CD14-positive monocyte (primary cell): Measurements from ENCODE around the gene ABCA4. TPM values are rescaled to one million over a fixed set of nuclear protein-coding genes. Genes with fewer than 3 reads are reported as not detected.

Source experiments
- DNase-seq, 3 donors: peaks; one replicate each; pipeline ENCODE4 v3.0.0-alpha.2; 2011 to 2022
- H2AFZ ChIP-seq: 2 replicates; pipeline ENCODE4 v1.6.0; 2012; ENCODE audit warnings: mild to moderate bottlenecking, low read depth, low read length, inconsistent platforms; ENCODE audit not compliant: insufficient read depth, poor library complexity, severe bottlenecking
- H3K27ac ChIP-seq, 2 donors: 1 replicate in 1 of 2; 2 replicates in 1 of 2; pipeline ENCODE4 v1.5.1; 2012 to 2013; ENCODE audit warnings: low read length in 2 of 2, control low read depth in 1 of 2, inconsistent platforms in 1 of 2, low read depth in 1 of 2, mild to moderate bottlenecking in 1 of 2
- H3K27me3 ChIP-seq, 2 donors: one replicate each; pipeline versions ENCODE4 v1.6.0 to v1.6.1; 2011 to 2013; ENCODE audit warnings: low read length in 2 of 2; ENCODE audit not compliant: control insufficient read depth in 2 of 2, insufficient read depth in 2 of 2
- H3K36me3 ChIP-seq, 2 donors: replicated peaks in 1 of 2; 1 replicate in 1 of 2; 2 replicates in 1 of 2; pipeline versions ENCODE4 v1.5.1 to v1.6.1; 2012 to 2013; ENCODE audit warnings: low read length in 2 of 2, control low read depth in 1 of 2, inconsistent platforms in 1 of 2, mild to moderate bottlenecking in 1 of 2; ENCODE audit not compliant: insufficient read depth in 2 of 2, control insufficient read depth in 1 of 2
- H3K4me1 ChIP-seq, 2 donors: 1 replicate in 1 of 2; 2 replicates in 1 of 2; pipeline versions ENCODE4 v1.5.1 to v1.6.1; 2012 to 2013; ENCODE audit warnings: low read length in 2 of 2, control low read depth in 1 of 2, inconsistent platforms in 1 of 2, mild to moderate bottlenecking in 1 of 2, moderate library complexity in 1 of 2; ENCODE audit not compliant: insufficient read depth in 2 of 2, control insufficient read depth in 1 of 2
- H3K4me2 ChIP-seq: replicated peaks from 2 replicates; pipeline ENCODE3; 2012; ENCODE audit warnings: low read length, moderate library complexity, mild to moderate bottlenecking; ENCODE audit not compliant: poor library complexity, severe bottlenecking; ENCODE audit errors: extremely low read depth
- H3K4me3 ChIP-seq, 3 experiments: fragments of 200-600 bp in 1 of 3; sonication (generic) in 1 of 3; replicated peaks in 1 of 3; 1 replicate in 2 of 3; 2 replicates in 1 of 3; pipeline ENCODE4 v1.5.1; 2011 to 2013; ENCODE audit warnings: low read length in 3 of 3, mild to moderate bottlenecking in 3 of 3, control low read depth in 2 of 3, low read depth in 2 of 3, inconsistent platforms in 1 of 3, moderate library complexity in 1 of 3
- H3K79me2 ChIP-seq: 2 replicates; pipeline ENCODE4 v1.6.0; 2012; ENCODE audit warnings: mild to moderate bottlenecking, control low read depth, inconsistent platforms, low read length, moderate library complexity; ENCODE audit not compliant: insufficient read depth
- H3K9ac ChIP-seq: 2 replicates; pipeline ENCODE4 v1.6.0; 2017; ENCODE audit warnings: low read length, mild to moderate bottlenecking; ENCODE audit not compliant: insufficient read depth, poor library complexity, severe bottlenecking
- H3K9me3 ChIP-seq, 2 donors: replicated peaks in 1 of 2; 1 replicate in 1 of 2; 2 replicates in 1 of 2; pipeline versions ENCODE4 v1.5.1 to v1.6.1; 2012 to 2013; ENCODE audit warnings: low read length in 2 of 2, control low read depth in 1 of 2; ENCODE audit not compliant: control insufficient read depth in 1 of 2, insufficient read depth in 1 of 2
- H4K20me1 ChIP-seq: 2 replicates; pipeline ENCODE4 v1.6.0; 2012; ENCODE audit warnings: mild to moderate bottlenecking, low read length, control low read depth, moderate library complexity; ENCODE audit not compliant: insufficient read depth
- H3K27ac Mint-ChIP-seq, 7 donors: one replicate each; pipeline ENCODE4 v1.8.0; 2020; ENCODE audit warnings: mild to moderate bottlenecking in 7 of 7, mixed read lengths in 7 of 7, moderate library complexity in 6 of 7, inconsistent platforms in 2 of 7
- H3K27me3 Mint-ChIP-seq, 3 donors: one replicate each; pipeline ENCODE4 v1.8.0; 2021 to 2022; ENCODE audit warnings: low read depth in 3 of 3, mild to moderate bottlenecking in 3 of 3, mixed read lengths in 3 of 3, moderate library complexity in 3 of 3, inconsistent platforms in 1 of 3
- H3K36me3 Mint-ChIP-seq, 2 donors: one replicate each; pipeline ENCODE4 v1.8.0; 2020; ENCODE audit warnings: mixed read lengths in 2 of 2, inconsistent platforms in 1 of 2, mild to moderate bottlenecking in 1 of 2
- H3K4me1 Mint-ChIP-seq: one replicate; pipeline ENCODE4 v1.8.0; 2020; ENCODE audit warnings: mild to moderate bottlenecking, mixed read lengths
- H3K4me3 Mint-ChIP-seq, 2 donors: one replicate each; pipeline ENCODE4 v1.8.0; 2020; ENCODE audit warnings: mild to moderate bottlenecking in 2 of 2, mixed read lengths in 2 of 2, moderate library complexity in 1 of 2
- H3K9me3 Mint-ChIP-seq, 7 donors: one replicate each; pipeline ENCODE4 v1.8.0; 2020 to 2022; ENCODE audit warnings: mixed read lengths in 7 of 7, mild to moderate bottlenecking in 6 of 7, moderate library complexity in 6 of 7, inconsistent platforms in 2 of 7
- CTCF ChIP-seq: fragments of 200-600 bp; IDR thresholded peaks from one replicate; pipeline ENCODE4 v1.8.0; 2022; ENCODE audit warnings: antibody characterized with exemption, mild to moderate bottlenecking
- WGBS: methylation state at CpG from one replicate; pipeline ENCODE4 v1.1.5; 2013; ENCODE audit warnings: missing lambda C conversion rate; ENCODE audit not compliant: insufficient coverage; 5-methylcytosine and 5-hydroxymethylcytosine counted together
- intact Hi-C, 2 donors: fragments of 100-400 bp; cut with micrococcal nuclease; formaldehyde crosslinking; loops; one replicate each; pipeline versions ENCODE4 v1.15.0 to v1.15.1; 2023
- polyA plus RNA-seq, 3 donors: library from polyadenylated mRNA; depleted of rRNA in 1 of 3; unstranded in 2 of 3; stranded (reverse) in 1 of 3; fragments of 300-500 nt in 2 of 3; fragments of >200 nt in 1 of 3; fragmentation: Illumina TruSeq in 2 of 3; gene quantifications; 1 replicate in 2 of 3; 2 replicates in 1 of 3; pipeline ENCODE4 v1.2.3, GENCODE V29; 2012 to 2021

The ABCA4 gene
- polyA plus RNA-seq, 3 donors, result not detected

- no peaks in the 10 kb centered on the region for H3K36me3 Mint-ChIP-seq
- no peak for DNase-seq
- Histone ChIP-seq H3K4me2 (no peak overlapping the region), H2AFZ (no peak overlapping the region), H3K9me3 (no peaks in the 10 kb centered on the region), H3K4me1 (peaks cover 14% of the 10 kb centered on the region in 2 donors), H3K9ac (no peak overlapping the region), H3K27ac (no peak overlapping the region), H3K4me3 (no peak overlapping the region), H3K36me3 (no peaks in the 10 kb centered on the region), H3K27me3 (peaks cover 10 to 12% of the 10 kb centered on the region in 2 donors), H4K20me1 (no peaks in the 10 kb centered on the region), H3K79me2 (no peaks in the 10 kb centered on the region)
- 100% methylated on average over 1 of the region's 1 CpG for WGBS
- H3K27ac Mint-ChIP-seq, result no peak overlapping the region
- H3K9me3 Mint-ChIP-seq, result no peaks in the 10 kb centered on the region
- peaks cover 14% of the 10 kb centered on the region for H3K4me1 Mint-ChIP-seq
- peaks cover 0 to 30% (median 26%) of the 10 kb centered on the region in 3 donors for H3K27me3 Mint-ChIP-seq
- intact Hi-C loops, result no loop called here
- H3K4me3 Mint-ChIP-seq, result no peak overlapping the region
- no peak for TF ChIP-seq CTCF
Observed at GRCh38 chr1:94042388-94042787, 78.6 kb downstream of the ABCA4 start.

DNA sequence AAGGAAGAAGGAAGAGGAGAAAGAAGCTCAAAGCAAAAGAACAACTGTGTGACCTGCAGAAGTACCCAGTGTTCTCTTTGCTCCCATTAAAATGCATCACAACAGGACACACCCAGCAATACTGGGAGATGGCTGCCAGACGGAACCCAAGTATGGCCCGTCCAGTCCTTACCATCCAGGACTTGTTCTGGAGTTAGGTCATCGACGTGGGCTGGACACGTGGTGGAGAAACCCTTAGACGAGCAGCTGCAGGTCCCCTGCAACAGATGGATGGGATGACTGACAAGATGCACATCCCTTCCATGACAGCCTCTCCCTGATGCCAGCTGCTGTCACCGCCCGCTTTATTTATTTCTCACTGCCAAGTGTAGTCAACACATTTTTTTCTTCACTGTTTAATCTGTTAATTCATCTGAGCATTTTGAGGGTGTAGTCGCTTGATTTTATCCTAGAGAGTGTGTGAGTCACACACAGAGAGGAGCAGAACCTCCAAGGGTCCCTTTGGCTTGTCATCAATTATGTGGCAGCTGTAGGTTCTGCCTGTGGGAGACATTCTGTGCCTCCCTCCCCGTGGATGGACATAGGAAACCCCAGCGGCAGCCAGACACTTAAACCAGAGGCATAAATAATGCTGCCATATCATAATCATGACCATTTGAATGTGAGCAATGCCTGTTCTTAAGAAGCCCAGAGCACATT is 80.9 kb downstream of the ABCA4 start:
- Histone ChIP-seq H3K79me2 (no peaks in the 10 kb centered on the region), H3K27ac (no peak overlapping the region), H4K20me1 (no peaks in the 10 kb centered on the region), H3K36me3 (no peaks in the 10 kb centered on the region), H3K27me3 (peaks cover 10 to 18% of the 10 kb centered on the region in 2 donors), H3K4me3 (no peak overlapping the region), H3K4me2 (no peak overlapping the region), H2AFZ (no peak overlapping the region), H3K9me3 (no peaks in the 10 kb centered on the region), H3K9ac (no peak overlapping the region), H3K4me1 (peaks cover 8 to 10% of the 10 kb centered on the region in 2 donors)
- 94% methylated on average over 6 of the region's 11 CpGs for WGBS
- TF ChIP-seq CTCF, result peak; percentile 78
- Mint-ChIP-seq H3K4me3 (no peak overlapping the region), H3K27me3 (peaks cover 2 to 32% (median 22%) of the 10 kb centered on the region in 3 donors), H3K4me1 (peaks cover 14% of the 10 kb centered on the region), H3K27ac (no peak overlapping the region), H3K9me3 (no peaks in the 10 kb centered on the region), H3K36me3 (no peaks in the 10 kb centered on the region)
- intact Hi-C loops, result no loop called here
- DNase-seq, result no peak
